GM21447 (cell line): ENCODE measurements around the gene FSHR.

Source experiments
- ATAC-seq: cut with Tn5 transposase; IDR thresholded peaks from one replicate; pipeline ENCODE4 v1.9.1; 2021; ENCODE audit not compliant: unreplicated experiment

Gene FSHR

GRCh38 chr2:49154140-49154539 is at the start of gene FSHR:
Gene FSHR, minus strand, starts transcription at chr2:49154515. Its CDS starts 98 bp downstream, at chr2:49154417.
- ATAC-seq = no peak

DNA sequence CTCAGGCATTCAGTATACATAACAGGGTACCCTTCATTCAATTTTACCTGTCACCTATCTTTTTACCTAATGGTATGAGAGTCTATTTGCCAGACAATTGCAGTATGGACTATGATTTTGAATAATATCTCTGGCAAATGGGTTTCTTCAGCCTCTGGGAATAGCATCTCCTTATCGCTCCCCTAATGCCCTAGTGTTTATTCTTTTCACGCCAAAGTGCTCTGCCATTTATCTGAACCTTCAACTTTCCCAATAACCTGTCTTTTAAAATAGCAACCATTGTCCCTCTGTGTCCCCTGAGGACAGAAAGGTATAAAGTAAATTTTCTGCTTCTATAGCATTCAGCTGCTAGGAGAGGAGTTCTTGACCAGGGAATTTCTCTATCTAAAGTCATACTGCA is 45.0 kb upstream of the FSHR start:
- no peak for ATAC-seq

DNA sequence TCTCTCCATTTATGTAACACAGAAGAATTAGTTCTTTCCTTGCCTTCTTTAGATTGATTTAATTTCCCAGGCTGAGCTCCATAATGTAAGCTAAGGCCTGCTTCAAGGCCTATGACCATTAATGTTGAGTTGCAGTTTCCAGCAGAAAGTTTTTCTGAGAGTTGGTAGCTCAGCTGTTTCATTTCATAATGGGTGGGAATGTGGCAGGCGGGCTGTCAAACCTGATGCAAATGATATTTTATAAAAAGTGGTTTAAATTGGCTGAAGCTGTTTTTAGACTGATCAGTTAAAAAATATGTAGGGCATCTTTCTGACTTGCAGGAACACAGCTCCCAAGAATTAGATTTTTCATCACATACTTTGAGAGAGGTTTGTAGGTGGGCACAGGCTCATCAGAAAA is 40.4 kb upstream of the FSHR start:
- no peak for ATAC-seq

DNA sequence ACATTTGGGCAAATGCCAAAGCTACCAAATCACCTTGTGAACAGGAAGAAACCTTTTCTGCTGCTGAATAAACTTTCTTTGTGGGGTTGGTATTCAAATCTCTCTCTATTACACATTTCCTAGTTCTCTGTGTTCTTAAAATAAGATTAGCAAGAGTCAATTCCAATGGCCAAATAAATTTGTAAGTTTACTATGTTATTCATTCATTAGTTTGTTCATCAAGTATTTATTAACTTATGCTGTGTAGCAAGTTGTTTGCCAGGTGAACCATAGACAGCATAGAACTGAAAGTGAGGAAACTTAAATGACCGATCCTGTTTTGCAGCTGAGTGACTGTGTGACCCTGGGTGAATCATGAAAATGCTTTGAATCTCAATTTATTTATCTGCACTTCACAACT is 37.7 kb upstream of the FSHR start:
- no peak for ATAC-seq

DNA sequence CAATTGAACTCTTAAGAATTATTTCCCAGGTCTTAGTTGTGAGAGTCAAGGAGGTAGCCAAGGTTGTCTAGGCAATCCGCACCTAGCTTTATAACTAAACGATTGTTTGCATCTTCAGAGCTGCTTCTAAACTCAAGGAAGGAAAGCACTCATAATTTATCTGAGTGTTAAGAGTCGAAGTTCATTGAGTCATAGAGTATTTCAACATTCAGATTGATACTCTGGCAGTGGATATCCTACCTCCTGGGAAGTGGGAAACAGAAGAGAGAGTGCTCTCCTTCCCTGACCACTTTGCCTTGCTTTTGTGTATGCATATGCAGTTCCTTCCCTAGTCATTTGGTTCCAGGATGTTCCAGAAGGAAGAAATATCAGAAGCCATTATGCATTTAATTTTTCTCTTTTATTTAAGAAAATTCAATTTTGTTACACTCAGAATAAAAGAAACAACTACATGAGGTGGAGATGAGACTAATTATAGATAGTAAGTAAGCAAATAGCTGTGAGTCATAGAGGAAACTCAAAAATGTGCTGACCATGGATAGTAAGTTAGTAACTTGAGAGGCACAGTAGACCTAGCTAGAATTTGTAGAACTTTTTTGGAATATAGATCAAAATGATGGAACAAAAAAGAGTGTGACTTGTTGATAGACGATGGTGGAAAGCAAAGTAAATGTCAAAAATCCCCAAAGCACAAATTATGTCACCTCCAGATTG is 35.4 kb upstream of the FSHR start:
- ATAC-seq = no peak

GRCh38 chr2:49186050-49186648 is 31.8 kb upstream of the FSHR start:
- no peak for ATAC-seq

DNA sequence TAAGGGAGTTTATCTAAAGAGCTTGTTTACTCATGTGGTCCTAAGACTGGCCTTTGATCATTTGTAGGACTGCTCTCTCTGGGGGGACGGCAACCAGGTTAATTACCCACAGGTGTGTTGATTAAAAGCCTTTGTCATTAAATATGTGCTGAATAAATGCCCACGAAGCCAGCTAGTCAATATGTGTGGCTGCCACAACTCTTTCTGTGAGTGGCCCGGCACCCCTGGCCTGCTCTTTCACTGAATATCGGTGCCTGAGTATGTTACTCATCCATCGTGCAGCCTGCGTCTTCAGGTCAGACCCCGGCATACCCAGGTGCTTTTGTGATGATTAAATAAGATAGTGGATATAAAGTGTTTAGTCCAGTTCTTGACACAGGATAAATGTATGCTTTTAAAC is 24.3 kb upstream of the FSHR start:
- no peak for ATAC-seq

DNA sequence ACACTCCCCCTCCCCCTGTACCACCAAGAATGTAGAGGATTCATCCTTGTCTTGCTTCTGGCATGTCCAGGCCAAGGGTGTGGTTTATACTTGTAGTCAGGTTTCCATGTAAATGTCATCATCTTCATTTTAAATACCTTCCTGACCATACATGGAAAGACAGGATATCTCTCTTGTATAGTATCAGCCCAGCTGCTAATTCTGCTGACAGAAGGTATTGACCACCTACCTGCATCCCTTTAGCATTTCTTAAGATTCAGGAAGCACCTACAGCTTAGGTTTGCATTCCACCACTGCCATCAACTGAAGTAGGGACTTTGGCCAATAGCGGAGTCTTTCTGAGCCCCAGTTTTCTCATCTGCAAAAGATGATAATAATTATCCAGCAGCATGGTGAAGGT is 22.9 kb upstream of the FSHR start:
- ATAC-seq = no peak

DNA sequence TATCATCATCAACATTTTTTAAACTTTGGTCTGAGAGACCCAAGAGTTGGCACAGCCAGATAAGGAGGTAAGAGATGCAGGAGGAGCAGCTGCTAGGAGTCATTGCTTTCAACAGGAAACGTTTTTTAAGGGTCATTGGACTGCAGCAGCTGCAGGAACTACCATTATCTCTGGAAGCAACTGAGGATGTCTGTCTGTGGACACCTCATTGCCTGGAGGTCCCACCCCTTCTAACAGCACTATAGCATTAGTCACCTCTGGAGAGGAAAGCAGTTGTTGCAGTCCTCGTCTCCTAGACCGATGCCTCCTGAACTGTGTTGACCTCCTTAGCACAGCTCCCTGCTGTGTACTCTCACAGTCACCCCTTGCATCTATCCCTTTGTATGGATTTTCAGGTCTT is 21.5 kb upstream of the FSHR start:
- no peak for ATAC-seq

- ATAC-seq = no peak
Observed at GRCh38 chr2:49174750-49175149, 20.4 kb upstream of the FSHR start.

DNA sequence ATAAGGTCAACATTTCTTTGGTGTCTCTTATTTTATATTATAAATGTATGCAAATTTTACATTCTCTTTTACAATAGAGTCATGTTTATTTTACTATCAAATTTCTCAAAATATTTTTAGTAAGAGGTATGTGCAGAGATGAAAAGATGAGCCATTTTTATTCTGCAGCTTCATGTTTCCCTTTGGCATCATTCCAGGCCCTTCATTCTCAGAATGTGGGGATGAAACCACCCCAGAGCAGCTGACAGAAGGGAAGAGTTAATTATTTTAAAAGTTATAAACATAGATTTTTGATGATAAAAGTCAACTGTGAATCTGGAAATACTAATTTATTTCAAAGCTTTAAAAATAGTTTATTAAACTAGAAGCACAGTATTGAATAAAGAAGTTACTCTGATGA is 12.8 kb upstream of the FSHR start:
- ATAC-seq = no peak

GRCh38 chr2:49165662-49166061 is 11.3 kb upstream of the FSHR start:
- no peak for ATAC-seq

DNA sequence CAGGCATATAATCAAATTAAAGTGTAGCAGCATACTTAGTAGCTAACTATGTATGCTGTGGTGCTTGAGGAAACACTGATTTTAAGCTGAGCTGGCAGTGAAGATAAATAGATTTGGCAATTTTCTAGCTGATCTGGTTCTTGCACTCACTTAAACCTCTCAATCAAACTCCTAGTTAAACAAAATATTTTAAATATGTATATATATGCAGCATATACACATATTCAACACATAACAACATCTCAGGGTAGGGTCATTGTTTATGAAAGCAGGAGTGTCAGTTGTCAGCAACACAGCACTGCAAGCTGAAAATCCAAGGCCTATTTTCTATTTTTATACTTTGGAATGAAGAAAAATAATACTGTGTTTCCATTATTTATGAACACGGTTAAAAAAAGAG is 10.4 kb upstream of the FSHR start:
- ATAC-seq = no peak

- no peak for ATAC-seq
Observed at GRCh38 chr2:49162151-49162550, 7.8 kb upstream of the FSHR start.

GRCh38 chr2:49154891-49155290 is 576 bp upstream of the FSHR start:
- ATAC-seq = no peak

GRCh38 chr2:49153252-49153651 is 1.1 kb downstream of the FSHR start:
- no peak for ATAC-seq

GRCh38 chr2:49152824-49153223 is 1.5 kb downstream of the FSHR start:
- no peak for ATAC-seq

GRCh38 chr2:49146401-49146800 is 7.9 kb downstream of the FSHR start:
- no peak for ATAC-seq

GRCh38 chr2:49131801-49132200 is 22.5 kb downstream of the FSHR start:
- ATAC-seq = no peak

- ATAC-seq = peak; percentile 89
Observed at GRCh38 chr2:49129034-49129433, 25.3 kb downstream of the FSHR start.

DNA sequence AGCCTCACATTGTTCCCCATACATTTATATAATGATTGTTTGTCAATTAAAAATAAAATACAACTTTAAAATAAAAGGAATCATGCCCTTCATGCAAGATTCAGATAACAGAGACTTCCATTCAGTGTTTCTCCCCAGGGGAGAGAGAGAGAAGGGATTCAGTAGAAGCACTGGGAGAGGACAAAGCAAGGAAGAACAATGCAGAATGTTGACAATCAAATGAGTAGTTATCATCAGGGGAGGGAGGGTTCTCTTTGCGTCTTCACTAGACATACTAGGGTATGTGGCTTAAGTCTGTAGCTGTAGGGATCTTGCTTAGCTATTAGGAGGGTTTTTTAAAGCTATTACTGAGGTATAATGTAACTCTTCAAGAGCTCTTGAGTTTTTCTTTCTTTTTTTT is 30.7 kb downstream of the FSHR start:
- ATAC-seq = no peak

DNA sequence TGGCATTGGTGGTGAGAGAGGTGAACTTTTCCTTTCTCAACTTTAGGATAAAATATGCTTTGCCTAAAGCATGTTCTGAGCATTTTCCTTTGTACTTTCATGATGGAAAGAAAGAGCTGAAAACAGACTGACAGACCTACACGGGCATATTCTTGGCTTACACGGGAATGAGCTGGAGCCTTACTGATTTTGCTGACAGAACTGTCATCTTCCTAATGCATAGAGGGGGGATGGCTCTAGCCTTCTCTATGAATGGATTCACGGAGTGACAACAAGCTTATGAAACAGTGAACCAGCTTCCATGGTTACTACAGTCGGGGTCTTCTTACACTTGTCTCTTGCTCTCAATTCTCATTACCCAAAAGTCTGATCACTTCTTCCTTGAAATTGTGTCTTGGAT is 32.2 kb downstream of the FSHR start:
- ATAC-seq = no peak

- no peak for ATAC-seq
Observed at GRCh38 chr2:49113046-49113445, 41.3 kb downstream of the FSHR start.
